ENCODE measurements around the gene DTNA. TPM values are rescaled to one million over a fixed set of nuclear protein-coding genes. Genes with fewer than 3 reads are reported as not detected.
"Not testable (repeated sequence)": the region's sequence is repeated elsewhere in the genome, so short reads cannot be mapped to it uniquely, and the experiment has no call there.

Gene DTNA
- total RNA-seq, 1 donor from 2014 or later: 13.3 TPM

DNA sequence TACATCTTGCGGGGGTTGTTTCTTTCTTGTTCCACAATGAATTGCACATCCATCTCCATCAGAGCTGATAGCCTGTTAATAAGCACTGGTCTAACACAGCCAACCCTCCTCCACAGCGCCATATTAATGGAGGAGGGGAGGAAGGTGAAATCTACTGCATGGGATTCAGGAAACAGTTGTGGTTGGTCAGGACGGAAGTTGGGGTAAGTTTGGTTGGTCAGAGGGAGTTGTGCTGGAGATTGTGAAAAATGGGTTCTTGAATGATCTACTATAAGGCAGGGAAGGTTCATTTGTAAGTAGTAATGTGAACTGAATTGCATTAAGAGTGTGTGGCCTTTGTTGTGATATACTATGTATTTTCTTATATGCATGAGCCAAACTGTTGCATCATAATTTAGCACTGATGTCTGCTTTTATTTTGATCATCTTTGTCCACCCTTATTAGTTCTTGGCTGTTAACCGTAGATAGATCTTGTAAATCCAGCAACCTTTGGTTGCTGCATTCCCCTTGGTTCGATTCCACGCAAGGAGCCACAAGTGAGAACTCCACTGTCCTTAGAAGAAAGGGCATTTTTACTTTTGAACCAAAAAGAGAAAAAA is 180.5 kb downstream of the DTNA start:
- Mint-ChIP-seq H3K4me1 (no peaks in the 10 kb centered on the region), H3K27ac (ENCODE audit: unreplicated experiment) (no peak overlapping the region), H3K4me3 (no peak overlapping the region), H3K27me3 (ENCODE audit: low read depth) (no peaks in the 10 kb centered on the region), H3K36me3 (ENCODE audit: low read depth) (peaks cover 18% of the 10 kb centered on the region), H3K9me3 (peaks cover 12% of the 10 kb centered on the region)
- no peak for DNase-seq (ENCODE audit: low read depth, low spot score)
- TF ChIP-seq, protein P1, sequence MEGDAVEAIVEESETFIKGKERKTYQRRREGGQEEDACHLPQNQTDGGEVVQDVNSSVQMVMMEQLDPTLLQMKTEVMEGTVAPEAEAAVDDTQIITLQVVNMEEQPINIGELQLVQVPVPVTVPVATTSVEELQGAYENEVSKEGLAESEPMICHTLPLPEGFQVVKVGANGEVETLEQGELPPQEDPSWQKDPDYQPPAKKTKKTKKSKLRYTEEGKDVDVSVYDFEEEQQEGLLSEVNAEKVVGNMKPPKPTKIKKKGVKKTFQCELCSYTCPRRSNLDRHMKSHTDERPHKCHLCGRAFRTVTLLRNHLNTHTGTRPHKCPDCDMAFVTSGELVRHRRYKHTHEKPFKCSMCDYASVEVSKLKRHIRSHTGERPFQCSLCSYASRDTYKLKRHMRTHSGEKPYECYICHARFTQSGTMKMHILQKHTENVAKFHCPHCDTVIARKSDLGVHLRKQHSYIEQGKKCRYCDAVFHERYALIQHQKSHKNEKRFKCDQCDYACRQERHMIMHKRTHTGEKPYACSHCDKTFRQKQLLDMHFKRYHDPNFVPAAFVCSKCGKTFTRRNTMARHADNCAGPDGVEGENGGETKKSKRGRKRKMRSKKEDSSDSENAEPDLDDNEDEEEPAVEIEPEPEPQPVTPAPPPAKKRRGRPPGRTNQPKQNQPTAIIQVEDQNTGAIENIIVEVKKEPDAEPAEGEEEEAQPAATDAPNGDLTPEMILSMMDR (conservative IDR thresholded peaks at IDR 0.05): no peak

DNA sequence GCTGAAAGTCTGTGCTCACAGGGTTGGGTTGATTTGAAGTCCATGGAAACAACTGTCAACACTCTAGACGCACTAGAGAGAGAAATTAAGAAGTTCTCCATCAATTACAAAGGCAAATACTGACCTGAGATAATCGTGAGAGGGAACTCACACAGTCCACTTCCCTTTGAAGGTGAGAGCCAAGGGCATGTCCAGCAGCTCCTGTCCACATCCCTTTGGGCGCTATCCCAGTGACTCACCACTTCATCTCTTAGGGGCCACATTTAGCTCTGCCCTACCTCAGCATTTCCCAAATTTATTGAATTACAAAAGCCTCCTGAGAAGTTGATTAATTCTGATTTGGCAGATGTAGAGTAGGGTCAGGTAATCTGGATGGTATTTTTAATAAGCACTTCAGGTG is 182.3 kb downstream of the DTNA start:
- TF ChIP-seq, protein P1 (conservative IDR thresholded peaks at IDR 0.05): no peak
- Mint-ChIP-seq H3K9me3 (peaks cover 12% of the 10 kb centered on the region), H3K4me3 (no peak overlapping the region), H3K36me3 (ENCODE audit: low read depth) (peaks cover 18% of the 10 kb centered on the region), H3K27me3 (ENCODE audit: low read depth) (no peaks in the 10 kb centered on the region), H3K4me1 (no peaks in the 10 kb centered on the region), H3K27ac (ENCODE audit: unreplicated experiment) (no peak overlapping the region)
- DNase-seq (ENCODE audit: low read depth, low spot score): no peak

DNA sequence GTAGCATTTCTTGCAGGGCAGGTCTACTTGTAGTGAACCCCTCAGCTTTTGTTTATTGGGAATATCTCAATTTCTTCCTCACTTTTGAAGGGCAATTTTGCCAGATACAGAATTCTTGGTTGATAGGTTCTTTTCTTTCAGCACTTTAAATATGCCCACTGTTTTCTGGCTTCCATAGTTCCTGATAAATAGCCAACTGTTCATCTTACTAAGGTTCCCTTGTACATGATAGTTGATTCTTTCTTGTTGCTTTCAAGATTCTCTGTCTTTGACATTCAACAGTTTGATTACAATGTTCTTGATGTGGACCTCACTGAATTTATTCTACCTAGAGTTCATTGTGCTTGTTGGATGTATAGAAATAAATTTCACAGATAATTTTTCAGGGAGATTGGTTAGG is 183.1 kb downstream of the DTNA start:
- TF ChIP-seq, protein P1 (conservative IDR thresholded peaks at IDR 0.05): no peak
- H3K4me1 Mint-ChIP-seq: no peaks in the 10 kb centered on the region
- H3K4me3 Mint-ChIP-seq: no peak overlapping the region
- H3K9me3 Mint-ChIP-seq: peaks cover 12% of the 10 kb centered on the region
- H3K36me3 Mint-ChIP-seq (ENCODE audit: low read depth): peaks cover 18% of the 10 kb centered on the region
- H3K27ac Mint-ChIP-seq (ENCODE audit: unreplicated experiment): no peak overlapping the region
- no peaks in the 10 kb centered on the region for H3K27me3 Mint-ChIP-seq (ENCODE audit: low read depth)
- DNase-seq (ENCODE audit: low read depth, low spot score): no peak

DNA sequence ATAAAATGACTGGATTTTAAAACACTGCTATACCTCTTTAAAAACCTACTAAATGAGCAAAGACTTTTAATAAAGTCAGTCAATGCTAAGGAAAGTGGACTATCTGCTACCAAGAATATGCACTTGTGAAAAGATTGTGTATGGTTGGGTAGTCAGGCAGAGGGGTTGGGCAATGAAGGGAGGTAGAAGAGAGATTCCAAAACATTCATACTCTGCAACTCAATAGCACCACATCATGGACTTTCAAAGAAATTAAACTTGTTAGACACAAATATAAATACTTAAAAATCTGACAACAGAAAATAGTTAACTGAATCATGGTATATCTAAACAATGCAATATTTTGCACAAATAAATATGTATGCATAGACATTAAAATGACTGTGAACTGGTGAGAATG is 191.2 kb downstream of the DTNA start:
- Mint-ChIP-seq H3K9me3 (no peaks in the 10 kb centered on the region), H3K36me3 (ENCODE audit: low read depth) (no peaks in the 10 kb centered on the region), H3K27me3 (ENCODE audit: low read depth) (no peaks in the 10 kb centered on the region), H3K27ac (ENCODE audit: unreplicated experiment) (no peak overlapping the region), H3K4me1 (no peaks in the 10 kb centered on the region), H3K4me3 (no peak overlapping the region)
- no peak for DNase-seq (ENCODE audit: low read depth, low spot score)
- TF ChIP-seq, protein P1 (conservative IDR thresholded peaks at IDR 0.05): no peak

DNA sequence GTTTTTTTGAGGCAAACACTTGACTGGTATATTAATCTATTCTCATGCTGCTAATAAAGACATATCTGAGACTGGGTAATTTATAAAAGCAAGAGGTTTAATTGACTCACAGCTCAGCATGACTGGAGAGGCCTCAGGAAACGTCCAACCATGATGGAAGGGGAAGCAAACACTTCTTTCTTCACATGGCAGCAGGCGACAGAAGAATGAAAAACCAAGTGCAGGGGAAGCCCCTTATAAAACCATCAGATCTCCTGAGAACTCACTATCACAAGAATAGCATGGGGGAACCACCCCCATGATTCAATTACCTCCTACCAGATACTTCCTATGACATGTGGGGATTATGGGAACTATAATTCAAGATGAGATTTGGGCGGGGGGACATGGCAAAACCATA is 194.9 kb downstream of the DTNA start:
- H3K27ac Mint-ChIP-seq (ENCODE audit: unreplicated experiment): no peak overlapping the region
- TF ChIP-seq, protein P1 (conservative IDR thresholded peaks at IDR 0.05): no peak
- DNase-seq (ENCODE audit: low read depth, low spot score): no peak
- H3K27me3 Mint-ChIP-seq (ENCODE audit: low read depth): no peaks in the 10 kb centered on the region
- peaks cover 3% of the 10 kb centered on the region for H3K36me3 Mint-ChIP-seq (ENCODE audit: low read depth)
- H3K9me3 Mint-ChIP-seq: peaks cover 5% of the 10 kb centered on the region
- no peaks in the 10 kb centered on the region for H3K4me1 Mint-ChIP-seq
- no peak overlapping the region for H3K4me3 Mint-ChIP-seq

DNA sequence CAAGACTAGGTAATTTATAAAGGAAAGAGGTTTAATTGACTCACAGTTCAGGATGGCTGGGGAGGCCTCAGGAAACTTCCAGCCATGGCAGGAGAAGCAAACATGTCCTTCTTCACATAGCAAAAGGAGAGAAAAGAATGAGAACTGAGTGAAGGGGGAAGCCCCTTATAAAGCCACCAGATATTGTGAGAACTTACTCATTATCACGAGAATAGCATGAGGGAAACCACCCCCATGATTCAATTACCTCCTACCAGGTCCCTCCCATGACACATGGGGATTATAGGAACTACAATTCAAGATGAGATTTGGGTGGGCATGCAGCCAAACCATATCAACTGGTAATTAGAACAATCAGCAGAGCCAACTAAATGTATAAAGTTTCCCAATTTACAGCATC is 196.9 kb downstream of the DTNA start:
- not testable (repeated sequence) for H3K27me3 Mint-ChIP-seq (ENCODE audit: low read depth); DNase-seq (ENCODE audit: low read depth, low spot score); H3K27ac Mint-ChIP-seq (ENCODE audit: unreplicated experiment)

More for the DNA sequence above, 196.9 kb downstream of the DTNA start:
- H3K9me3 Mint-ChIP-seq; H3K4me1 Mint-ChIP-seq; H3K36me3 Mint-ChIP-seq (ENCODE audit: low read depth); H3K4me3 Mint-ChIP-seq: not testable (repeated sequence)
